C4-2B (cell line): ENCODE results near the gene GRK6.

ENCODE experiments used
- H3K27ac ChIP-seq: fragments of 450-650 bp; 2 replicates; pipeline ENCODE4 v1.5.1; 2017
- ZFX ChIP-seq: fragments of 450-650 bp; IDR thresholded peaks from 2 replicates; pipeline ENCODE4 v1.6.1; 2017
- TF ChIP-seq, protein P1 (sequence below): fragments of 450-650 bp; conservative IDR thresholded peaks from 2 replicates; pipeline ENCODE4 v1.5.1; 2017; ENCODE audit warnings: mild to moderate bottlenecking

GRK6 gene

DNA sequence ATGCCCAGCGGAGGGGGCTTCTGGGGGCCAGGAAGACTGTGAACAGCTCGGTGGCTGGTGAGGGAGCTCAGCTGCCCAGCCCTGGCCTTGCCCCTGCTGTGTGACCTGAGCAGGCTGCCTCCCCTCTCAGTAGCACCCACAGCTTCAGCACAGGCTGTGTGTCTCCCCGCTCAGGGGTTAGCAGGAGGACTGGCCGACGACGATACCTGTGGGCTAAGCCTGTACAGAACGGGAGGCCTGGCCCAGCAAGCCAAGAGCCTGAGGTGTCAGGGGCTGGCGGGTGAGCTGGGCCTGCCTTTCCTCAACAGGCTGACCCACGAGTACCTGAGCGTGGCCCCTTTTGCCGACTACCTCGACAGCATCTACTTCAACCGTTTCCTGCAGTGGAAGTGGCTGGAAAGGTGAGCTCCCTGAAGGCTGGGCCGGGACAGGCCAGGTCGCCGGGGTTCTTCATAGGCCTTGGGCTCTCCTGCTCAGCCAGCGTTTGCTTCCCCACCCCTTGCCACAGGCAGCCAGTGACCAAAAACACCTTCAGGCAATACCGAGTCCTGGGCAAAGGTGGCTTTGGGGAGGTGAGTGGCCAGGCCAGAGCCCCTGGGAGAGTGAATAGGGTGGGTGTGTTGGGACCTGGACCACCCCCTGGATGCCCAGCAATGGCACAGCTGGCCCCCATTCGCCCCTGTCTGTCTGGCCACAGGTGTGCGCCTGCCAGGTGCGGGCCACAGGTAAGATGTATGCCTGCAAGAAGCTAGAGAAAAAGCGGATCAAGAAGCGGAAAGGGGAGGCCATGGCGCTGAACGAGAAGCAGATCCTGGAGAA, 6.6 kb downstream of the GRK6 start:
- H3K27ac ChIP-seq = no peak overlapping the region
- TF ChIP-seq ZFX = no peak
- TF ChIP-seq, protein P1, sequence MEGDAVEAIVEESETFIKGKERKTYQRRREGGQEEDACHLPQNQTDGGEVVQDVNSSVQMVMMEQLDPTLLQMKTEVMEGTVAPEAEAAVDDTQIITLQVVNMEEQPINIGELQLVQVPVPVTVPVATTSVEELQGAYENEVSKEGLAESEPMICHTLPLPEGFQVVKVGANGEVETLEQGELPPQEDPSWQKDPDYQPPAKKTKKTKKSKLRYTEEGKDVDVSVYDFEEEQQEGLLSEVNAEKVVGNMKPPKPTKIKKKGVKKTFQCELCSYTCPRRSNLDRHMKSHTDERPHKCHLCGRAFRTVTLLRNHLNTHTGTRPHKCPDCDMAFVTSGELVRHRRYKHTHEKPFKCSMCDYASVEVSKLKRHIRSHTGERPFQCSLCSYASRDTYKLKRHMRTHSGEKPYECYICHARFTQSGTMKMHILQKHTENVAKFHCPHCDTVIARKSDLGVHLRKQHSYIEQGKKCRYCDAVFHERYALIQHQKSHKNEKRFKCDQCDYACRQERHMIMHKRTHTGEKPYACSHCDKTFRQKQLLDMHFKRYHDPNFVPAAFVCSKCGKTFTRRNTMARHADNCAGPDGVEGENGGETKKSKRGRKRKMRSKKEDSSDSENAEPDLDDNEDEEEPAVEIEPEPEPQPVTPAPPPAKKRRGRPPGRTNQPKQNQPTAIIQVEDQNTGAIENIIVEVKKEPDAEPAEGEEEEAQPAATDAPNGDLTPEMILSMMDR = no peak

DNA sequence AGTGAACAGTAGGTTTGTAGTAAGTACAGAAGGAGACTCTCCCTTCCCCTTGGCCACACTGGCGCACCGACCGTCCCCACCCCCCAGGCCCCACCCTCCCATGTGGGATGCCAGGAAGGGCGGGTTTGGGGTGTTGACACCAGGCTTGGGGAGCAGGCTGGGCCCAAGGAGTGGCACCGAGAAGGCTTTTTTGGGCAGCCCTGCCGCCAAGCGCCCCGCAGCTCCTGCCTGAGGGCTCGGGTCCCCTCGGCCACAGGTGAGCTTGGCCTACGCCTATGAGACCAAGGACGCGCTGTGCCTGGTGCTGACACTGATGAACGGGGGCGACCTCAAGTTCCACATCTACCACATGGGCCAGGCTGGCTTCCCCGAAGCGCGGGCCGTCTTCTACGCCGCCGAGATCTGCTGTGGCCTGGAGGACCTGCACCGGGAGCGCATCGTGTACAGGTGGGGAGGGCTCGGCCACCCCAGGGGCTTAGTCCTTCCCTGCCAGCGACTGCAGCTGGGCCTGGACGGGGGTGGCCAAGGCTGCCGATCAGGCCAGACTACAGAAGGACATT, 7.3 kb downstream of the GRK6 start:
- no peak for TF ChIP-seq ZFX
- TF ChIP-seq, protein P1 = no peak
- no peak overlapping the region for H3K27ac ChIP-seq

DNA sequence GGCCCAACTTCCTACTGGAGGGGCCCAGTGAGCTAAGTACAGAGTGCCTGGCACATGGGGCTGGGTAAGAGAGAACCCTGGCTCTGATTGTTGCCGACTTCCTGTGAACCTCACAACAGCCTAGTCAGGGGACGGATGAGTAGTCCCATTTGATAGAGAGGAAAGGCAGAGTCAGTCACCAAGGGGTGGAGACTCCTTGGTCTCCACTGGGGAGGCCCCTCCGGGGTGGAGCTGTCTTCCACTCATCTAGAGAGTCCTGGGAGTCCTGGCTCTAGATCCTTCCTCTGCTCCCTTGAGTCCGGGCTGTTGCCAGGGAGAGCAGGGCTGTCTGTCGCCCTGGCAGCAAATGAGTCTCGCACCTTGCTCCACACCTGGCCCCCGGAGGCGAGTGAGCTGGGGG, 8.0 kb downstream of the GRK6 start:
- H3K27ac ChIP-seq = no peak overlapping the region
- TF ChIP-seq, protein P1 = no peak
- no peak for TF ChIP-seq ZFX

DNA sequence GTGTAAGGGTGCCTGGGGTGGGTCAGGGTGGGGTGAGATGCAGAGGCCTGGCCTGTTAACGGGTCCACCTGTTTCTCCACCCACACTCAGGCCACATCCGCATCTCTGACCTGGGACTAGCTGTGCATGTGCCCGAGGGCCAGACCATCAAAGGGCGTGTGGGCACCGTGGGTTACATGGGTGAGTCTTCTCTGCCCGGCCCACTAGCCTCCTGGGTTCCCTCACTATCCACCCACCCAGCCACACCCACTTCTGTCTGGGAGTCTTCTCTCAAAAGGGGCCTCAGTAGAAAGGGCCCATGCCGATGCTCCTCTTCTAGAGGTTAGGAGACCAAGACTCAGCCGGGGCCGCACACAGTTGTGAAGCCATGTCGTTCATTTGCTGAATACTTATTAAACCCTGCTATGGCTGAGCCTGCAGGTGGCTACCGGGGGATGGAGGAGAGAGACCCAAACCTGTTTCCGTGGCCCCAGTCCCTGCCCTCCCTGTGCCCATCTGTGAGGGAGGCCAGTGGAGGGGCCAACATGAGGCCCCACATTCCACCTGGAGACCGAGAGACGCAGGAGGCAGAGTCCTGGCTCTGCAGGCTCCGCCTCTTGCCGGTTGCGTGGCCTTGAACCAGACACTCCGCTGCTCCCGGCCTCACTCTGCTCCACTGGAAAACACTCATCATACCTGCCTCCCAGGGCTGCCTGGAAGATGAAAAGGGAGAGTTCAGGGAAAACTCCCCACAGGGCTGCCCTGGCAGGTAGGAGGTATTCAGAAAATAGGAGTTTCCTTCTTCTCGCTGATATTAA, 8.7 kb downstream of the GRK6 start:
- no peak overlapping the region for H3K27ac ChIP-seq
- TF ChIP-seq, protein P1 = no peak
- TF ChIP-seq ZFX = no peak

DNA sequence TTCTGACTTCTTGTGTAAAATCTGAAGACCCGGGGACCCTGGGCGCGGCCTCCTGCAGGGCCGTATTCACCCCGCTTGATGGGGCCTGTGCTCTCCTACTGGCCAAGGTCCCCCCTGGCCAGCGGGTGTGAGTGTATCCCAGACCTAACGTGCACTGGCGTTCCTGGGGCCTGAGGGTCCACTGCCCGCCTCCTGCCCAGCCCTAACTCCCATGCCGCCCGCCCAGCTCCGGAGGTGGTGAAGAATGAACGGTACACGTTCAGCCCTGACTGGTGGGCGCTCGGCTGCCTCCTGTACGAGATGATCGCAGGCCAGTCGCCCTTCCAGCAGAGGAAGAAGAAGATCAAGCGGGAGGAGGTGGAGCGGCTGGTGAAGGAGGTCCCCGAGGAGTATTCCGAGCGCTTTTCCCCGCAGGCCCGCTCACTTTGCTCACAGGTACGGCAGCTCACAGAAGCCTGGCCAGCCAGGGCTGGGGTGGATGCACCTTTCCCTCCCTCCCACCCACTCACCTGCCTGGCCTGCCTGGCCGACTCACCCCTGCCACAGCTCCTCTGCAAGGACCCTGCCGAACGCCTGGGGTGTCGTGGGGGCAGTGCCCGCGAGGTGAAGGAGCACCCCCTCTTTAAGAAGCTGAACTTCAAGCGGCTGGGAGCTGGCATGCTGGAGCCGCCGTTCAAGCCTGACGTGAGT, 9.5 kb downstream of the GRK6 start:
- TF ChIP-seq ZFX = no peak
- TF ChIP-seq, protein P1 = no peak
- no peak overlapping the region for H3K27ac ChIP-seq

DNA sequence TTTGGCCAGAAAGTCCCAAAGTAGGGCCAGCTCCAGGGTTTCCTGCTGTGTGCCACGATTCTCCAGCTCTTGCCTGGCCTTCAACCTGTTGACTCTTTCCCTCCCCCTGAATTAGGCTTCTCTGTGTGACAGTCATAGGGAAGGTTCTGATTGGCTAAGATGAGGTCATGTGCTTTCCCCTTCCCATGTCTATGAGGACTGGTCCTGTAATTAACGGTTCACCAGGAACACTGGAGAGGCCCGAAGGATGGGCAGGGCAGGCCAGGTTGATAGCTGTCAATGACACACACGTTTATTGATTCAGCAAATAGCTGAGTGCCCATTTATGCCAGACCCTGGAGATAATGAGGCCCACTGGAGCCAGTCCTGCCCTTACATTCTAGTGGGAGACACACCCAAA, 11.1 kb downstream of the GRK6 start:
- TF ChIP-seq ZFX = no peak
- TF ChIP-seq, protein P1 = no peak
- H3K27ac ChIP-seq = no peak overlapping the region
